HUES6 (cell line): Measurements from ENCODE around the gene OSBPL10.

ENCODE experiments used
- H3K27ac ChIP-seq: 2 replicates; pipeline ENCODE4 v1.7.0; 2013; ENCODE audit warnings: low read depth, mild to moderate bottlenecking, low read length, inconsistent platforms
- H3K27me3 ChIP-seq: 2 replicates; pipeline ENCODE4 v1.6.1; 2013; ENCODE audit warnings: low read length; ENCODE audit not compliant: control insufficient read depth, insufficient read depth
- H3K36me3 ChIP-seq: 2 replicates; pipeline ENCODE4 v1.6.1; 2013; ENCODE audit warnings: low read length; ENCODE audit not compliant: control insufficient read depth, insufficient read depth
- H3K4me1 ChIP-seq: 2 replicates; pipeline ENCODE4 v1.6.1; 2013; ENCODE audit warnings: low read length; ENCODE audit not compliant: control insufficient read depth, insufficient read depth
- H3K4me3 ChIP-seq: 2 replicates; pipeline ENCODE4 v1.5.1; 2013; ENCODE audit warnings: low read depth, low read length
- H3K9ac ChIP-seq: one replicate; pipeline ENCODE4 v1.6.1; 2013; ENCODE audit warnings: mild to moderate bottlenecking, low read length
- H3K9me3 ChIP-seq: 2 replicates; pipeline ENCODE4 v1.6.1; 2013; ENCODE audit warnings: low read depth, low read length; ENCODE audit not compliant: control insufficient read depth, insufficient read depth

Gene OSBPL10

GRCh38 chr3:31772758-31773473 is 208.1 kb downstream of the OSBPL10 start:
- no peaks in the 10 kb centered on the region for H3K9me3 ChIP-seq
- H3K4me3 ChIP-seq: no peak overlapping the region
- H3K9ac ChIP-seq: no peak overlapping the region
- H3K4me1 ChIP-seq: peaks cover 9% of the 10 kb centered on the region
- no peaks in the 10 kb centered on the region for H3K36me3 ChIP-seq
- no peaks in the 10 kb centered on the region for H3K27me3 ChIP-seq
- H3K27ac ChIP-seq: no peak overlapping the region

- Histone ChIP-seq H3K9me3 (no peaks in the 10 kb centered on the region), H3K36me3 (no peaks in the 10 kb centered on the region), H3K9ac (no peak overlapping the region), H3K27me3 (no peaks in the 10 kb centered on the region), H3K4me1 (peaks cover 12% of the 10 kb centered on the region), H3K4me3 (no peak overlapping the region), H3K27ac (no peak overlapping the region)
Measured at GRCh38 chr3:31772272-31772671, 208.8 kb downstream of the OSBPL10 start.

- peaks cover 13% of the 10 kb centered on the region for H3K4me1 ChIP-seq
- no peak overlapping the region for H3K27ac ChIP-seq
- H3K9ac ChIP-seq: no peak overlapping the region
- H3K9me3 ChIP-seq: no peaks in the 10 kb centered on the region
- H3K36me3 ChIP-seq: no peaks in the 10 kb centered on the region
- H3K27me3 ChIP-seq: no peaks in the 10 kb centered on the region
- no peak overlapping the region for H3K4me3 ChIP-seq
Measured at GRCh38 chr3:31770822-31771326, 210.2 kb downstream of the OSBPL10 start.

GRCh38 chr3:31768479-31769125 is 212.5 kb downstream of the OSBPL10 start:
- Histone ChIP-seq H3K27ac (no peak overlapping the region), H3K9ac (no peak overlapping the region), H3K4me3 (no peak overlapping the region), H3K27me3 (no peaks in the 10 kb centered on the region), H3K4me1 (peaks cover 13% of the 10 kb centered on the region), H3K9me3 (no peaks in the 10 kb centered on the region), H3K36me3 (no peaks in the 10 kb centered on the region)

GRCh38 chr3:31767920-31768319 is 213.1 kb downstream of the OSBPL10 start:
- peaks cover 13% of the 10 kb centered on the region for H3K4me1 ChIP-seq
- H3K27ac ChIP-seq: no peak overlapping the region
- no peaks in the 10 kb centered on the region for H3K27me3 ChIP-seq
- H3K36me3 ChIP-seq: no peaks in the 10 kb centered on the region
- H3K9me3 ChIP-seq: no peaks in the 10 kb centered on the region
- no peak overlapping the region for H3K9ac ChIP-seq
- no peak overlapping the region for H3K4me3 ChIP-seq

GRCh38 chr3:31766669-31767068 is 214.4 kb downstream of the OSBPL10 start:
- Histone ChIP-seq H3K36me3 (no peaks in the 10 kb centered on the region), H3K9me3 (no peaks in the 10 kb centered on the region), H3K9ac (no peak overlapping the region), H3K27me3 (no peaks in the 10 kb centered on the region), H3K27ac (no peak overlapping the region), H3K4me3 (no peak overlapping the region), H3K4me1 (peaks cover 13% of the 10 kb centered on the region)

GRCh38 chr3:31765871-31766270 is 215.2 kb downstream of the OSBPL10 start:
- Histone ChIP-seq H3K9ac (no peak overlapping the region), H3K27me3 (no peaks in the 10 kb centered on the region), H3K9me3 (no peaks in the 10 kb centered on the region), H3K27ac (no peak overlapping the region), H3K4me3 (no peak overlapping the region), H3K36me3 (no peaks in the 10 kb centered on the region), H3K4me1 (peaks cover 13% of the 10 kb centered on the region)

GRCh38 chr3:31763731-31764130 is 217.3 kb downstream of the OSBPL10 start:
- no peak overlapping the region for H3K4me3 ChIP-seq
- peaks cover 11% of the 10 kb centered on the region for H3K4me1 ChIP-seq
- H3K36me3 ChIP-seq: no peaks in the 10 kb centered on the region
- no peak overlapping the region for H3K9ac ChIP-seq
- no peaks in the 10 kb centered on the region for H3K9me3 ChIP-seq
- H3K27me3 ChIP-seq: no peaks in the 10 kb centered on the region
- H3K27ac ChIP-seq: no peak overlapping the region

- H3K4me1 ChIP-seq: peaks cover 4% of the 10 kb centered on the region; the same call in 1 of the 2 replicates
Measured at GRCh38 chr3:31762888-31763351, 218.1 kb downstream of the OSBPL10 start.

GRCh38 chr3:31762097-31762764 is 218.8 kb downstream of the OSBPL10 start:
- H3K4me3 ChIP-seq: no peak overlapping the region
- H3K9me3 ChIP-seq: peaks cover 4% of the 10 kb centered on the region
- H3K27ac ChIP-seq: no peak overlapping the region
- H3K27me3 ChIP-seq: no peaks in the 10 kb centered on the region
- no peak overlapping the region for H3K9ac ChIP-seq
- H3K36me3 ChIP-seq: no peaks in the 10 kb centered on the region
- H3K4me1 ChIP-seq: 0 out of 2 replicates have a peak, but pooled peaks cover under 1% of the 10 kb centered on the region

More at GRCh38 chr3:31762888-31763351, 218.1 kb downstream of the OSBPL10 start:
- Histone ChIP-seq H3K4me3 (no peak overlapping the region), H3K9ac (no peak overlapping the region), H3K36me3 (no peaks in the 10 kb centered on the region), H3K27me3 (no peaks in the 10 kb centered on the region), H3K9me3 (peaks cover 3% of the 10 kb centered on the region), H3K27ac (no peak overlapping the region)

GRCh38 chr3:31760654-31761053 is 220.4 kb downstream of the OSBPL10 start:
- Histone ChIP-seq H3K4me1 (no peaks in the 10 kb centered on the region), H3K27me3 (no peaks in the 10 kb centered on the region), H3K4me3 (no peak overlapping the region), H3K36me3 (no peaks in the 10 kb centered on the region), H3K27ac (no peak overlapping the region), H3K9me3 (peaks cover 4% of the 10 kb centered on the region), H3K9ac (no peak overlapping the region)
